Liver (tissue), 9 donors: Measurements from ENCODE around the gene DCDC2B. TPM values are rescaled to one million over a fixed set of nuclear protein-coding genes. Genes with fewer than 3 reads are reported as not detected.

Experiments
- DNase-seq: peaks from one replicate; pipeline ENCODE4 v3.0.0-alpha.2; 2017; ENCODE audit warnings: low spot score
- H3K27ac ChIP-seq, 2 donors: one replicate each; pipeline ENCODE4 v1.7.0; 2013; ENCODE audit warnings: inconsistent platforms in 2 of 2, low read length in 2 of 2, control low read depth in 1 of 2, low read depth in 1 of 2, mild to moderate bottlenecking in 1 of 2
- H3K27me3 ChIP-seq, 4 donors: one replicate each; pipeline versions ENCODE4 v1.6.1 to v1.7.0; 2013; ENCODE audit warnings: low read length in 3 of 4, inconsistent platforms in 1 of 4, mild to moderate bottlenecking in 1 of 4, moderate library complexity in 1 of 4; ENCODE audit not compliant: control insufficient read depth in 4 of 4, insufficient read depth in 4 of 4
- H3K36me3 ChIP-seq, 4 donors: one replicate each; pipeline versions ENCODE4 v1.6.1 to v1.7.0; 2013; ENCODE audit warnings: low read length in 3 of 4, mild to moderate bottlenecking in 3 of 4, low read depth in 1 of 4, moderate library complexity in 1 of 4; ENCODE audit not compliant: control insufficient read depth in 4 of 4, insufficient read depth in 3 of 4
- H3K4me1 ChIP-seq, 4 donors: one replicate each; pipeline versions ENCODE4 v1.6.1 to v1.7.0; 2013; ENCODE audit warnings: low read length in 3 of 4, mild to moderate bottlenecking in 3 of 4, moderate library complexity in 1 of 4; ENCODE audit not compliant: control insufficient read depth in 4 of 4, insufficient read depth in 4 of 4
- H3K4me3 ChIP-seq, 3 donors: one replicate each; pipeline versions ENCODE4 v1.6.1 to v1.7.0; 2013; ENCODE audit warnings: low read length in 3 of 3, control low read depth in 1 of 3, low read depth in 1 of 3, mild to moderate bottlenecking in 1 of 3
- H3K9ac ChIP-seq, 2 donors: one replicate each; pipeline ENCODE4 v1.7.0; 2013; ENCODE audit warnings: low read length in 2 of 2, mild to moderate bottlenecking in 2 of 2, moderate library complexity in 2 of 2, control low read depth in 1 of 2, low read depth in 1 of 2
- H3K9me3 ChIP-seq, 4 donors: one replicate each; pipeline versions ENCODE4 v1.6.1 to v1.7.0; 2013; ENCODE audit warnings: low read length in 3 of 4; ENCODE audit not compliant: control insufficient read depth in 4 of 4
- ATF3 ChIP-seq: IDR thresholded peaks from 2 replicates; pipeline ENCODE4 v1.6.1; 2016; ENCODE audit warnings: antibody characterized with exemption
- CTCF ChIP-seq: fragments of 150-350 bp; IDR thresholded peaks from 2 replicates; pipeline ENCODE4 v1.5.1; 2017; ENCODE audit warnings: improper control_type of control experiment, low read depth, low read length; ENCODE audit not compliant: missing input control
- EGR1 ChIP-seq, 2 donors: IDR thresholded peaks; 2 replicates each; pipeline ENCODE4 v1.6.1; 2016 to 2018; ENCODE audit warnings: antibody characterized with exemption in 2 of 2, low read depth in 2 of 2
- FOXA1 ChIP-seq: IDR thresholded peaks from 2 replicates; pipeline ENCODE4 v1.6.1; 2016; ENCODE audit warnings: antibody characterized with exemption
- FOXA2 ChIP-seq: IDR thresholded peaks from 2 replicates; pipeline ENCODE4 v1.6.1; 2016; ENCODE audit warnings: antibody characterized with exemption
- GABPA ChIP-seq, 2 donors: IDR thresholded peaks in 1 of 2; conservative IDR thresholded peaks in 1 of 2; 2 replicates each; pipeline ENCODE4 v1.6.1; 2016; ENCODE audit warnings: antibody characterized with exemption in 2 of 2, mild to moderate bottlenecking in 1 of 2, moderate library complexity in 1 of 2
- HNF4A ChIP-seq, 2 donors: conservative IDR thresholded peaks; 2 replicates each; pipeline ENCODE4 v1.6.1; 2016; ENCODE audit warnings: antibody characterized with exemption in 2 of 2, mild to moderate bottlenecking in 2 of 2
- HNF4G ChIP-seq: IDR thresholded peaks from 2 replicates; pipeline ENCODE4 v1.6.1; 2016; ENCODE audit warnings: antibody characterized with exemption
- JUND ChIP-seq, 2 donors: IDR thresholded peaks; 2 replicates each; pipeline ENCODE4 v1.6.1; 2016; ENCODE audit warnings: antibody characterized with exemption in 2 of 2
- MAX ChIP-seq: IDR thresholded peaks from 2 replicates; pipeline ENCODE4 v1.6.1; 2016; ENCODE audit warnings: antibody characterized with exemption
- NR2F2 ChIP-seq: IDR thresholded peaks from 2 replicates; pipeline ENCODE4 v1.6.1; 2016; ENCODE audit warnings: antibody characterized with exemption
- RAD21 ChIP-seq, 2 donors: IDR thresholded peaks; 2 replicates each; pipeline ENCODE4 v1.6.1; 2016; ENCODE audit warnings: antibody characterized with exemption in 2 of 2, mild to moderate bottlenecking in 2 of 2
- REST ChIP-seq: IDR thresholded peaks from 2 replicates; pipeline ENCODE4 v1.6.1; 2016; ENCODE audit warnings: antibody characterized with exemption, mild to moderate bottlenecking
- RXRA ChIP-seq, 2 donors: IDR thresholded peaks; 2 replicates each; pipeline ENCODE4 v1.6.1; 2017 to 2018; ENCODE audit warnings: antibody characterized with exemption in 2 of 2, mild to moderate bottlenecking in 1 of 2
- SP1 ChIP-seq: IDR thresholded peaks from 2 replicates; pipeline ENCODE4 v1.6.1; 2018; ENCODE audit warnings: antibody characterized with exemption, mild to moderate bottlenecking
- TAF1 ChIP-seq: conservative IDR thresholded peaks from 2 replicates; pipeline ENCODE4 v1.6.1; 2016; ENCODE audit warnings: antibody characterized with exemption, mild to moderate bottlenecking
- YY1 ChIP-seq: IDR thresholded peaks from 2 replicates; pipeline ENCODE4 v1.6.1; 2016; ENCODE audit warnings: antibody characterized with exemption, mild to moderate bottlenecking
- ZBTB33 ChIP-seq: IDR thresholded peaks from 2 replicates; pipeline ENCODE4 v1.6.1; 2016; ENCODE audit warnings: antibody characterized with exemption
- WGBS: extraction: QIAGEN DNeasy Blood & Tissue Kit; methylation state at CpG from one replicate; pipeline ENCODE4 v1.1.7; 2013; 5-methylcytosine and 5-hydroxymethylcytosine counted together
- polyA plus RNA-seq, 2 donors: library from polyadenylated mRNA; stranded (reverse) in 1 of 2; unstranded in 1 of 2; fragments of 200-250 nt in 1 of 2; fragments of >200 nt in 1 of 2; fragmentation: Nextera tagmentation in 1 of 2; extraction: Ambion mirVana in 1 of 2; gene quantifications; one replicate each; pipeline versions ENCODE4 v1.2.1 to v1.2.3, GENCODE V29; 2013 to 2015
- total RNA-seq, 2 donors: library from RNA; depleted of rRNA; stranded (reverse); fragments of >200 nt; gene quantifications; one replicate each; pipeline ENCODE4 v1.2.3, GENCODE V29; 2014
- donor health status: healthy.
- donor health status: healthy.
- donor health status: healthy.
- donor health status: healthy.
- donor health status: healthy.

The DCDC2B gene
- total and polyA plus RNA-seq, 4 donors = 0.08 TPM; not detected in 3

- DNase-seq = no peak
- Histone ChIP-seq H3K4me1 (peaks cover 3 to 18% (median 11%) of the 10 kb centered on the region in 4 donors), H3K27me3 (no peaks in the 10 kb centered on the region), H3K9me3 (no peaks in the 10 kb centered on the region), H3K9ac (peak overlapping the region in 1 of 2 donors; percentile 47), H3K4me3 (no peak overlapping the region), H3K36me3 (no peaks in the 10 kb centered on the region), H3K27ac (peak overlapping the region; percentile 63 to 66)
- no peak for TF ChIP-seq CTCF
- no peak for TF ChIP-seq YY1
- TF ChIP-seq TAF1 = no peak
- TF ChIP-seq NR2F2 = no peak
- WGBS = 86% methylated on average over 12 of the region's 12 CpGs
Measured at GRCh38 chr1:32247452-32247851, 38.6 kb downstream of the DCDC2B start.

GRCh38 chr1:32247983-32248889 lies 39.3 kb downstream of the DCDC2B start:
- H3K4me1 ChIP-seq = peaks cover 3 to 18% (median 11%) of the 10 kb centered on the region in 4 donors
- no peaks in the 10 kb centered on the region for H3K9me3 ChIP-seq
- H3K27me3 ChIP-seq = no peaks in the 10 kb centered on the region
- H3K4me3 ChIP-seq = no peak overlapping the region
- no peak overlapping the region for H3K9ac ChIP-seq
- WGBS = 37% methylated on average over 31 of the region's 31 CpGs
- DNase-seq = peak; percentile 82
- H3K27ac ChIP-seq = peak overlapping the region; percentile 63 to 66
- TF ChIP-seq NR2F2 (peak; percentile 24), JUND (IDR thresholded peaks at IDR 0.05) (no peak), RXRA (IDR thresholded peaks at IDR 0.05) (peak; percentile 36 to 59), HNF4G (no peak), HNF4A (conservative IDR thresholded peaks at IDR 0.05) (no peak), YY1 (no peak), FOXA1 (no peak), TAF1 (no peak), REST (no peak), ATF3 (no peak), GABPA (IDR thresholded peaks at IDR 0.05 in 1 of 2, conservative IDR thresholded peaks at IDR 0.05 in 1 of 2) (no peak), SP1 (no peak), ZBTB33 (no peak), CTCF (peak; percentile 77), FOXA2 (no peak), RAD21 (IDR thresholded peaks at IDR 0.05) (peak; percentile 66 to 82), EGR1 (IDR thresholded peaks at IDR 0.05; ENCODE audit: low read depth in 2 of 2) (no peak), MAX (no peak)
- H3K36me3 ChIP-seq = no peaks in the 10 kb centered on the region
